Hepatocyte (in vitro differentiated cells): ENCODE measurements around the gene ZNF488.

Experiments
- EZH2 ChIP-seq: fragments of 200-600 bp; sonication (generic); IDR thresholded peaks from 2 replicates; pipeline ENCODE4 v1.6.1; 2016; ENCODE audit warnings: antibody characterized with exemption, mild to moderate bottlenecking, borderline replicate concordance
- TF ChIP-seq, protein P1 (sequence below): fragments of 200-600 bp; sonication (generic); IDR thresholded peaks from 2 replicates; pipeline ENCODE4 v1.5.1; 2016; ENCODE audit warnings: antibody characterized with exemption, mild to moderate bottlenecking; ENCODE audit not compliant: poor library complexity

DNA sequence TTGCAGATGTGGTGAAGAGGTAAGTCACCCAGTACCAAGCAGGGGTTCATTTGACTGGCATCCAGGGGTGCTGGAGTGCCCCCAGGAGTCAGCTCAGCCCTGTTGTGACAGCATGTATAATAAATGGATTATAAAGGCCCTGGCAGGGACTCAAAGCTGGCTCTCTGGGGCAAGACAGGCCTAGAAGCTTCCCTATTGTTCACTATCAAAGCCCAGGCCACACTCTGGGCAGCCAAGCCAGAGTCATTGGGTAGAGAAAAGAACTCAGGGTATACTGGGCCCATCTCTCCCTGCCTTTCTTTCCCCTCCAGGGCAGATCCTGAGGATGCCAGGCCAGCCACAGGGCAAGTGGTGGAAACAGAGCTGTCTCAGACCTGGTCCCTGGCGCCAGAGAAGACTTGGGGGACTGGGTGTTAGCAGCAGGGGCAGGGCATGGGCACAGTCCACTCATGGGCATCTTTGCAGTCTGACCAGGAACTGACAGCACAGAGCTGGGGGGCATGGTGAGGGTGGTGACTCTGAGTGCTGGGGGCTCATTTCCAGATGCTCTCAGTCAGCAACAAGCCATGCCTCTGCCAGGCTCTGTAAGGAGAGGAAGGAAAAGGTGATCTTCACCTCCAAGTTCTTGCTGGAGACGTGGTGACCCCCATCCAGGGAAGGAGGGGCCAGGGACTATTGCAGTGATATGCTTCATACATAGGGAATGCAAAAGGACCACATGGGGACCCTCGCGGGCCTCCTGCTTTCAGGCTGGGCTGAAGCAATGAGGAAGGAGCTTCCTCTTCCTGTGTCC is 24.3 kb downstream of the ZNF488 start:
- TF ChIP-seq, protein P1, sequence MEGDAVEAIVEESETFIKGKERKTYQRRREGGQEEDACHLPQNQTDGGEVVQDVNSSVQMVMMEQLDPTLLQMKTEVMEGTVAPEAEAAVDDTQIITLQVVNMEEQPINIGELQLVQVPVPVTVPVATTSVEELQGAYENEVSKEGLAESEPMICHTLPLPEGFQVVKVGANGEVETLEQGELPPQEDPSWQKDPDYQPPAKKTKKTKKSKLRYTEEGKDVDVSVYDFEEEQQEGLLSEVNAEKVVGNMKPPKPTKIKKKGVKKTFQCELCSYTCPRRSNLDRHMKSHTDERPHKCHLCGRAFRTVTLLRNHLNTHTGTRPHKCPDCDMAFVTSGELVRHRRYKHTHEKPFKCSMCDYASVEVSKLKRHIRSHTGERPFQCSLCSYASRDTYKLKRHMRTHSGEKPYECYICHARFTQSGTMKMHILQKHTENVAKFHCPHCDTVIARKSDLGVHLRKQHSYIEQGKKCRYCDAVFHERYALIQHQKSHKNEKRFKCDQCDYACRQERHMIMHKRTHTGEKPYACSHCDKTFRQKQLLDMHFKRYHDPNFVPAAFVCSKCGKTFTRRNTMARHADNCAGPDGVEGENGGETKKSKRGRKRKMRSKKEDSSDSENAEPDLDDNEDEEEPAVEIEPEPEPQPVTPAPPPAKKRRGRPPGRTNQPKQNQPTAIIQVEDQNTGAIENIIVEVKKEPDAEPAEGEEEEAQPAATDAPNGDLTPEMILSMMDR = no peak
- no peak for TF ChIP-seq EZH2
